Activated CD4-positive, CD25-positive, alpha-beta regulatory T cell (primary cell): ENCODE results near the gene TRIM43.
"Not testable (repeated sequence)": the region's sequence is repeated elsewhere in the genome, so short reads cannot be mapped to it uniquely, and the experiment has no call there.

ENCODE experiments used
- DNase-seq, 4 experiments: peaks; one replicate each; lab custom pipeline; 2025; lab: John Stamatoyannopoulos, UW

The TRIM43 gene

DNA sequence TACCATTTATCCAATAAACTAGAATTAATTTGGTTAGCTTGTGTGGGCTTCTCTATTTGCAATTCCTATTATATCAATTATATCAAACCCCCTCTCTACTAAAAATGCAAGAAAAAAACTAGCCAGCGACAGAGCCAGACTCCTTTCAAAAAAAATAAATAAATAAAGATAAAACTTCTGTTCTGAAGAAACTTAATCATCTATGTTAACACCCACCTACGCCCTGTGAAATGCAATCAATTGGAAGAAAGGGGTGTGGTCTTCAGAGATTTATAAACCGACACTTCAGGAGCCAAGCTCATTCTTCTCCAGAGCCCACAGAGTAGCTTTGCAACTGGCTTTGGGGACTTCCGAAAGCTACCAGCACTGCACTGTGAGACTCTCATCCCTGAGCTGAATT, at the start of gene TRIM43:
TRIM43 (plus strand) TSS at position 301 of the 400 bp plus-strand sequence. CDS start 2,023 bp downstream, outside the sequence.
- DNase-seq: not testable (repeated sequence)

DNA sequence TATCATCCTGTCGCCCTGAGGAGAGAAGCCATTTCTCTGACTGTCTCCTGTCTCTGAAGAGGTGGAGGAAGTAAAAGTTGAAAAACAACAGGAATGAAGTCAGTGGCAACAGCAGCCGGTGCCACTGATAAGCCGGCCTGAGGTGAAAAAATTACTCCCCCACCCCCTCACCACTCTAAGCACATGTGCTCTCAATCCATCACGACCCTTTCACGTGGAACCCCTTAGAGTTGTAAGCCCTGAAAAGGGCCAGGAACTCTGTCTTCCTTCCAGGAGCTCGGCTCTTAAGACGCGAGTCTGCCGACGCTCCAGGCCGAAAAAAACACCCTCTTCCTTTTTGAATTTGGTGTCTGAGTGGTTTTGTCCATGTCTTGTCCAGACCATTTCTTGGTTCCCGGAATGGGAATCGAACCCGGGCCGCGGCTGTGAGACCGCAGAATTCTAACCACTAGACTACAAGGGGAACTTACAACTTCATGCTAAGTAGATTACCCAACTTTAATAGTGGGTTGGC, 40.7 kb upstream of the TRIM43 start:
- no peak for DNase-seq

DNA sequence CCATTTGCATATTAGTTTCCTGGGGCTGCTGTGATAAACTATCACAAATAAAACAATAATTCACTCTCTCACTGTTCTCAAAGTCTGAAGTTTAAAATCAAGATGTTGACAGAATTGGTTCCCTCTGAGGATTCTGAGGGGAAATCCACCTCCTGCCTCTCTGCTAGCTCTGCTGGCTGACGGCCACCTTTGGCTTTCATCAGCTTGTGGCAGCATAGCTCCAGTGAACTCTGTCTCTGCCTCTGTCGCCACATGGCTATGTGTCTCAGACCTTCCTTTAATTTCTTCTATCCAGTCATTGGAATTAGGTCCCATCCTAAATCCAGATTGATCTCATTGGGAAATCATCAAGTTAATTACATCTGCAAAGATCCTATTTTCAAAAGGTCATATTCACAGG, 38.9 kb upstream of the TRIM43 start:
- DNase-seq: no peak

DNA sequence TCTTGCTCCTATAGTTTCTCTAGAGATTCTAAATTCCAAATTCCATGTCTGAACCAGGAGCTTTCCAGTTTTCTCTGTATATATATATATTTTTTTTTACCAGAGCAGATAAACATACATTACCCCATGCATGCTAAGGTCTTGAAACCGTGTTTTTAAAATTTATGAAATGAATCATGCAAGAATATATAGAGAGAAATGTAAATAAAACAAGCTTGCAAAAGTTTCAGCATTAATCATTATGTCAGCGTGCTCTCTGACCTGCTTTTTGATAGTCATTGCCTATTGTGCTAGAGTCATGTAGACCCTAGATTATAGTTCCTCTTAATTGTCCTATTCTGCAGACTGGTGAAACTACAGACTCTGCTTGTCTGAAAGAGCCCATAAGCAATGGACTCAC, 22.6 kb upstream of the TRIM43 start:
- DNase-seq: no peak

DNA sequence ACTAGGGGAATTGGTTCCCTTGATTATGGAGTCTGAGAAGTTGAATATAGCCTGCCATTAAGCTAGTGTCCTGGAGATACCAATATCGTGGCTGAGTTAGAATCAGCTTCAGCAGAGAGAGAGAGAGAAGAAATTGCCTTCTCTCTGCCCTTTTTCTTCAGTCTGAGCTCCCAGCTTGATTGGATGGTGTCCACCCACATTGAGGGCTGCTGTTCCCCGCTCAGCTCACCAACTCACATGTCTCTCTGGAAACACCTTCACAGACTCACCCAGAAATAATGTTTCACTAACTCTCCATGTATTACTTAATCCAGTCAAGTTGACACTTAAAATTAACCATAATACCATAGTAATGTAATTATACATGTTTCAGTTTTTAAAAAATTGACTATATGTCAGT, 17.9 kb upstream of the TRIM43 start:
- DNase-seq: no peak

DNA sequence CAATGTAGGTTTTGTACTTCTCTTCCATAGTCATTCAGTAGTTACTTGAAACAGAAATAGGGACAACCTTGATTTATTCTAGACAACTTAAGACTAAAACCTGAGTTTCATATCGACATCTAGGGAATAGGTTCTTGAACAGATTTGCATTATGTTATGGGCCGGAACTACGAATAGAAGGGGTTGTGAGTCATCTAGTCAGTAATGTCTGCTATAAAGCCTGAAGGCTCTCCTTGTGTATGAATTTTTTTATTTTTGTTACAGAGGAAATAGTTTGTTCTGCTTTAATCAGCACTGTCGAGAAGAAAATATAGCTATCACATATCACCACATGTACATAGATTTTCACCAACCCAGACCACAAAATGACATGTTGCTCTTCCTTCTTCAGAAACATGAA, 17.3 kb upstream of the TRIM43 start:
- no peak for DNase-seq

DNA sequence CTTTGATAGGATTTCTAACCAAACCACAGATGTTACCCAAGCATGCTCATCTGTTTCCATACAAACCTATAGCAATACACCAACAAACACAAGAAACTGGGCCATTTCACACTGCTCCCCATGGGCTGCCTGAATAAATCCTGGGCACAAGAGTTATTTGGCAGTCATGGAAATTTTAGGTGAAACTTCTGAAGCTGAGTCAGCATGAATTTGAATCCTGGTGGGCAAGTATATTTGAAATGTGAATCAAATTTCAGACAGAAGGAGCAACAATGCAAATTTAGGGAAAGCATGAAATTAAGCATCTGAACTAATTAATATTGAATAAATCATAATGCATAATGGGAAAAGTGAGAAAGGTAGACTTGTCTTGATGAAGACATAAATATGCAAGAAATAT, 15.9 kb upstream of the TRIM43 start:
- DNase-seq: no peak

DNA sequence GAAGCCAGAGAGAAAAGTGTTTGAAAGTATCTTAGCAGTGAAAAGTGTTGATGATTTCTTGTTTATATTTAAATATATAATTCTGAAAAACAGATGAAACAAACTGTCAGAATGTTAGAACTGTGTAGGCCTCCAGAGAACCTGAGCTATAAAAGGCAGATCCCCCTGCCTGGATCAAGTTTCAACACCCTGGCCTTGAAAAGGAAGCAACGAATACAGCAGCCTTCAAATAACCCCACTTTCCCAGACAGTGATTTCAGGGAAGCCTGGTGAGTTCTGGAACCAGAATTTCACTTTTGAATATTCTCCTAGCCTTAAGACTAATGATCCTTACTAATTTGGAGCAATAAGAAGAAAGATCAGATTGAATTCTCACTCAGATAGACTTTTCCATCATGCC, 13.3 kb upstream of the TRIM43 start:
- no peak for DNase-seq

DNA sequence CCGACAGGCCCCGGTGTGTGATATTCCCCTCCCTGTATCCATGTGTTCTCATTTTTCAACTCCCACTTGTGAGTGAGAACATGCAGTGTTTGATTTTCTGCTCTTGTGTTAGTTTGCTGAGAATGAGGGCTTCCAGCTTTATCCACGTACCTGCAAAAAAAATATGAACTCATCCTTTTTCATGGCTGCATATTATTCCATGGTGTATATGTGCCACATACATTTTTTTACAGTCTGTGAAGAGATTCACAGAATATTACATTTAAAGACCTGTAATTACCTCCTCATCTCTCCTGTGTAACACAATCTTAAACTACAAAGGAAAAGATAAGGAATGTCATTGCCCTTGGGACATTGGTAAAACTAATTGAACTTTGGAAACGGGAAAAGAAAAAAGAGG, 8.3 kb upstream of the TRIM43 start:
- not testable (repeated sequence) for DNase-seq

DNA sequence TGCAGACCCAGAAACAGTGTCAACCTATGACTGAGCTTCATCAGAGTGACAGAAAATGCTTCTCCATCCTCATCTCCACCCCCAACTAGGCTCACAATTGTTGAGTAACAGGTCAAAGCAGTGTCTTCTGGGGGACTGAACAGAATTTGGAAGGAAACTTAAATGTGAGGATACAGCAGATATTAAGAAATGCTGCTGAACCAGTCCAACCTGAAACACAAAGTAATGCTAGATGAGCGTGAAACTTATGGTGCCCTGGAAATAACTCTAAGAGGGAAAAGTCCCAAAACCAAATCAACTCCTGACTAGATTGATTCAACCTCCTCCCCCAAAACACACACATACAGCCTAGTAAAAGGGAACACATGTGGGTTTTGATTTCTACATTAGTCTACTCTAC, 7.5 kb upstream of the TRIM43 start:
- DNase-seq: not testable (repeated sequence)

DNA sequence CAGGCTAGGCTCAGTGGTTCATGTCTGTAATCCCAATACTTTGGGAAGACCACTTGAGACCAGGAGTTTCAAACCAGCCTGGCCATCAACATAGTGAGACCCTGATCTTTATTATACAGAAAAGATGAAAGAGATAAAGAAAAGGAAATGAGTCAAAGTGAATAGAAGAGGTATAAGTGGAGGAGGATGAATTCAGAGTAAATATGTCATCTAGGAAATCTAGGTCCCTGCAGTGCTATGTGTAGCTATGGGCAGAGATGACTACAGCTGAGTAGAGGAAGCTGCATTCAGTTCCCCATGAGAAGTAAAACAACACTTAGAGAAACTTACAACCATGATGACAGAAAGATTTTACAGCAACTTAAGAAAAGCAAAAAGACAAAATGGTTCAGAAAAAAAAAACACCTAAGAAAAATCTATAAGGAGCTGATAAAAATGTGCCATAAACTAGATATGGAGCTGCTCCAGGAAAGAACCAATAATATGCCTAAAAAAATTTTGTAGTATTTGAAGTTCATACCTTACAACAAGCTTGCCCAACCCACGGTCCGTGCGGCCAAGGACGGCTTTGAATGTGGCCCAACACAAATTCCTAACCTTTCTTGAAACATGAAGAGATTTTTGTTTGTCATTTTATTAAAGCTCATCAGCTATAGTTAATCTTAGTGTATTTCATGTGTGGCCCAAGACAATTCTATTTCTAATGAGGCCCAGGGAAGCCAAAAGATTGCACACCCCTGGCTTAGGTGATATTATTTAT, 1.8 kb upstream of the TRIM43 start:
- DNase-seq: not testable (repeated sequence)

DNA sequence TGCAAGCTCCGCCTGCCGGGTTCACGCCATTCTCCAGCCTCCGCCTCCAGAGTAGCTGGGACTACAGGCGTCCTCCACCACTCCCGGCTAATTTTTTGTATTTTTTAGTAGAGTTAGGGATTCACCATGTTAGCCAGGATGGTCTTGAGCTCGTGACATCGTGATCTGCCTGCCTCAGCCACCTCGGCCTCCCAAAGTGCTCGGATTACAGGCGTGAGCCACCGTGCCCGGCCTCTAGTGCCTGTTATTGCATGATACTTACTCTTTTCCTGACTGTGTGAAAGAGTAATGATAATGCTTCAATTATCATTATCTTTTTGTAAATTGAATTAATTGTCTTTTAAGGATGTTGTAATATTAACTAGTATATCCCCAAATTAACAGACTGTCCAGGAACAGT, 1.2 kb downstream of the TRIM43 start:
- not testable (repeated sequence) for DNase-seq

DNA sequence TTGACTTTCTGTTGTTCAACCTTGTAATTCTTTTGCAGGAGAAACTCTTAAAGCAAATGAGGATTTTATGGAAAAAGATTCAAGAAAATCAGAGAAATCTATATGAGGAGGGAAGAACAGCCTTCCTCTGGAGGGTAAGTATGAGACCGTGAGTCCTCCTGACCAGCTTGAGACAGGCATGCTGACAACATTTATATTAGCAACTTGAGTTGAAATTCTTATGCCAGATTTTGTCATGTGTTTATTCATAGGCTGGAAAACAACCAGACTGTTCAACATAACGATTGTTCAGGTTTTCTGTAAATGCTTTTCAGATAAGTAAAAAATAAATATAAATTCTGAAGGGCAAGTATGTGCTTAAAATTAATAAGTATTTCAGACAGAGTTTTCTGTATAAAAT, 3.2 kb downstream of the TRIM43 start:
- DNase-seq: not testable (repeated sequence)

DNA sequence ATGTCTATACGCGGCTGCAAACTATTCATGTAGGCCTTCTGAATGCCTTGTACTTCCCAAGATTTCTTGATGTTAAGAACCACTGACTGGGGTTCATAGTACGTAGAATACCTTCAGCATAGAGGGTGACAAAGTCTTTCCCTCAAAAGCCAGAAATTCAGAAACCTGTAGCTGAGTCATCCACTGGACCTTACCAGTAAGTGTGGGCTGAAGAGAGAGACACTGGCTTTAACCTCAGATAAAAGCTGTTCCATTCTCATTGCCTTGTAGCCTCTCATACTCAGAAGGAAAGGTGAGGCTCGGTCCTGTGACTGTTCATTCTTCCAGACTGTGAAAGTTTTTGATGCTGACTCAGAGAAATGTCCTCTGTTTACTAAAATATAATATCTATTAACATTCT, 9.5 kb downstream of the TRIM43 start:
- not testable (repeated sequence) for DNase-seq

DNA sequence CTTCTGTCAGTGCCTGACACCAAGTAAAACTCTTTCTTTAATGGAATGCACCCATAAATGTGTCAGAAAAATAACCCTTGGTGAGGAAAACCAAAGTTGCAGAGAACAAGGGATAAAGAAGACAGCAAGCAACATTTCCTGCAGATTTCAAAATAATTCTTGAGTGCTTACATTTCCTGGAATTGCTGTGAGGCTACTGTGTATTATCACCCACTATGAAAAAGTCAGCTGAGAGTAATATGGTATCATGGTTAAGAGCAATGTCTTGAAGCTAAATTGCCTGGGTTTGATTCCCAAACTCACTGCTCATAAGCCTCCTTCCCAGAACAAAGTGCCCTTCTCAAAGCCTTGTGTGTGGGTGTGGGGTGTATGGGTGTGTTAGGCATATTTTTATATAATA, 10.3 kb downstream of the TRIM43 start:
- not testable (repeated sequence) for DNase-seq

DNA sequence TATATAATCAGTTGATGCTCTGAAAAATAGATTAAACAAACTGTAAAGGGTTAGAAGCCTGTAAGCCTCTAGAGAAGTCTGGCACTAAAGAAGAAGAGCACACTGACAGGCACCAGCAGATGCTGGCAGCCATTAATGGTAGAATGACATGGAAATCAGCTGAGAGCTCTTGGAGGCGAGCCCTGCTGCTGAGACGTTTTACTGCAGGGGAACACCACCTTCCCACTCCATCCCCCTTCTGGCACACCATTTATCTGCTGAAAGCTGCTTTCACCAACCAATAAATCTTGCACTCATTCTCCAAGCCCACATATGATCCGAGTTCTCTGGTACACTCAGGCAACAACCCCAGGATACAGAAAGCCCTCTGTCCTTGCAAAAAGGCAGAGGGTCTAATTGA, 16.6 kb downstream of the TRIM43 start:
- not testable (repeated sequence) for DNase-seq

DNA sequence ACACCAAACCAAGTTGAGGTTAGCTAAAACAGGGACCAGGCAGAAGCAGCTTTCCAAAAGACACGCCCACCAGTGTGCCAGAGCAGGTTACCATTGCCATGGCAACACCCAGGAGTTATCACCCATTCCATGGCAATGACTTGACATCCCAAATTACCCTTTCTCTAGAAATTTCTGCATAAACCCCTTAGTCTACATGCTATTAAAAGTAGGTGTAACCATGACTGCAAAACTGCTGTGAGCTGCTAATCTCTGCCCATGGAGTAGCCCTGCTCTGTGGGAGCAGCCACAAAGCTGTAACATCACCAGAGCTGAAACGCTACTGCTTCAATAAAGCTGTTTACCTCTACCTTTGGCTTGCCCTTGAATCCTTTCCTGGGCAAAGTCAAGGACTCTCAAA, 18.0 kb downstream of the TRIM43 start:
- not testable (repeated sequence) for DNase-seq

DNA sequence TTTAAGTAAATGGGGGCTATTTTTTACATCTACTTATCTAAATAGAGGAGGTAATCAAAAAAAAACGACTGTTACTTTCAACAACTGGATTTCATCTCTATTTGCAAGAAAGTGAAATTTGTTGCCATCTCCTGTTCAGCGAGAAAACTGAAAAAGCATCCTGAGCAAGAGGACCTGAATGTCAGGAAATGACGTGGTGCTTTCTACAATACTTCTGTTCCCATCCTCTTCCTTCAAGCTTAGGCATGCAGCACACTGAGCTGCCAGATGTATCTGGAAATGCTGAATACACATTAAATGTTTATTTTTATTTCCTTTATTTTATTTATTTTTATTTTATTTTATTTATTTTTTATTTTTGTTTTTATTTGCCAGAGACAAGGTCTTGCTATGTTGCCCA, 21.2 kb downstream of the TRIM43 start:
- DNase-seq: not testable (repeated sequence)

DNA sequence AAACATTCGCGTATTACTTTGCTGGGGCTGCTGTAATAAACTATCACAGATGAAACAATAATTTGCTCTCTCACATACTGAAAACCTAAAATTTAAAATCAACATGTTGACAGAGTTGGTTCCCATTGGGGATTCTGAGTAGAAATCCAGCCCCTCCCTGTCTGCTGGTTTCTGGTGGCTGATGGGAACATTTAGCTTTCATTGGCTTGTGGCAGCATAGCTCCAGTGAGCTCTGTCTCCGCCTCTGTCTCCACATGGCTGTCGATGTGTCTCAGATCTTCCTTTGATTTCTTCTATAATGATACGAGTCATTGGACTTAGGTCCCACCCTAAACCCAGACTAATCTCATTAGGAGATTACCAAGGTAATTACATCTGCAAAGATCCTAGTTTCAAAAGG, 30.9 kb downstream of the TRIM43 start:
- DNase-seq: not testable (repeated sequence)

DNA sequence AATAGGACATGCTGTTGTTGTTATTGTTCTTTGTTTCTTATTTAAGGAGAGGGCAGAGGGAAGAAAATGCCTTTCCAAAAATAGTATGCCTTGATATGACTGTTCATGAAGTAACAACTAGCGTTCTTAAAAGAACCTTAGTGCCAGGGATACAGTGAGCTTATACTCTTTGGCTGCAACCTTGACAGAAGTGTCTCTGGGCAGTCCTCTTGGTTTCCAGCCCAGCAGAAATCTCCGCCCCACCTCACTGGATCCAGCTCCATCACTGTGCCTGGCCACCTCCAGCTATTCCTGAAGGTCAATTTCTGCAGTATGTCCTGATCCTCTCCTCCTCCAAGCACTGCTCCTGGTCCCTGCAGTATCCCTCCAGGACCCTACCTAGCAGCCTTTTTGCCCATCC, 39.2 kb downstream of the TRIM43 start:
- DNase-seq: not testable (repeated sequence)

DNA sequence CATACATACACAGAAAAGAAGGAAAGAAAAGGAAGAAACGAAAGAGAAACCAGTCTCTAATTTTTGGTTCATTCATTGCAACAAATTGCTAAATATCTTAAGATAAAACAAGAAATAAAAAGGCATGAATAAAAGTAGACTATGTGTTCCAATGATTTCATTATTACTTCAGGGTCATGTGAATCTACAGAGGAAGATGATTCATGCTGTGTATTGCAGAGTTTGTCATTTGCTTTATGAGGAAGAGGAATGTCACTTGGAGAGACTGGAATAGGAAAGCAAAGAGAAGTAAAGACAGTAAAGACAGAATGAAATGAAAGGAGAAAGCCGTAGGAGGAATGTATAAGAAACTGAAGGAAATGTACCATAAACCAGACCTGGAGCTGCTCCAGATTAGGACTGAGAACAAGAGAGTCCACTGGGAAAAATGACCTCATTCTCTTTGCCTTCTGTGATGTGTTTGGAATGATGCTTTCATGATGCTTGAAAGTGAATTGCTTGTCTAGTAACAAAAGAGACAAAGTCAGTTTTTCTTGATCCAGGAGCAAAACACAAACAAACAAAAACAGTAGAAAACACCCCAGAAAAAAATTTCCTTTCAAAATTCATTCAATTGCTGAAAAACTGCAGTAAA, 41.9 kb downstream of the TRIM43 start:
- DNase-seq: not testable (repeated sequence)

DNA sequence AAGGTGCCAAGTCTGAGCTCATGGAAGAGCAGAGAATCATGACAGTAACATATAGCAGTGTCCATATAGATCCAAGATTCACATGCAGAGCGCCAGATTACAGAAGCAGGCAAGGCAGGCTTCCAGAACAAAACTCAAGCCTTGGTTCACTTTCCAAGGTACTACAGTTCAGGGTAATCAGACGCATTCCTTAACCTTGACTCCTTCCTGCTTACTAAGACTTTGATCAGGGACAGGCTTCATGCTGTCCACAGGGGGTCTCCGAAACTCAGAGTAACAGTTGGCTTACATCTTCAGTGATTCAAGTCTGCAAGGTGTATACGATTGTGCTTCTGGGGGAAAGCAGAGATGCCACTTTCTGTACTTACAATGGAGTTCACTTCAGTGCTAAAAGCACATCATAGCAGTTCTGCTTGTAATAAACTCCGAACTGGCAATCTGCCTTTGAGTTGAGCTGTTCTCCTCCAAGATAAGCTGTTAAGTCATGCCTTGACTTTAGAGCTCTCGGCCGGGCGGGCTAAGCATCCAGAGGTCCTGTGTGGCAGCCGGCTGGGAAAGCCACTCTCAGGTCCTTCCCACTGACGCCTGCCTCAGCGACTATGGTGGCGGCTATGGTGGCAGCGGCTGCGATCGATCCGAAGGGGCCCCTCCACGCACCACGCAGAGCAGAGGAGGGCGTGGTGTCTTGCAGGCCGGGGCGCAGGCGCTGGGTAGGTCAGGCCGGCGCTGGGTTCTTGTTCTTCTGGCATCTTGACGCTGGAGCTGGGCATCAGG, 48.9 kb downstream of the TRIM43 start:
- DNase-seq: not testable (repeated sequence)

DNA sequence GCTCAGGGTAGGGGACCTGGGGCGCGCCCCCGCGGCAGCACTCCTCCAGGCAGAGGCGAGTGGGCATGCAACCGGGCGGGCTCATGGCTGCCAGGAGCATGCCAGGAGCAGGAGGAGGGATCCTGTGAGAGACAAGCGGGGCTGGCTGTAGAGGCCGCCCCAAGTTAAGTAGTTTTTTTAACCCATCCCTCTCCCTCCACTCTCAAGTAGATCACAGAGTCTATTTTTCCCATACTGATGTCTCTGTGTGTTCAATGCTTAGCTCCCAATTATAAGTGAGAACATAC, 49.4 kb downstream of the TRIM43 start:
- DNase-seq: not testable (repeated sequence)
